Measurements from ENCODE around the gene MRPL39. TPM values are rescaled to one million over a fixed set of nuclear protein-coding genes. Genes with fewer than 3 reads are reported as not detected.
A peak's percentile ranks its signal among the peaks of the same experiment; 100 is the strongest.

The MRPL39 gene
- total and polyA plus RNA-seq, 9 of the 15 experiments (the other 6 are each of a cell fraction or from before 2014, with no cell fraction given) = 65.4 to 247 (median 105) TPM

- TF ChIP-seq, protein P1, sequence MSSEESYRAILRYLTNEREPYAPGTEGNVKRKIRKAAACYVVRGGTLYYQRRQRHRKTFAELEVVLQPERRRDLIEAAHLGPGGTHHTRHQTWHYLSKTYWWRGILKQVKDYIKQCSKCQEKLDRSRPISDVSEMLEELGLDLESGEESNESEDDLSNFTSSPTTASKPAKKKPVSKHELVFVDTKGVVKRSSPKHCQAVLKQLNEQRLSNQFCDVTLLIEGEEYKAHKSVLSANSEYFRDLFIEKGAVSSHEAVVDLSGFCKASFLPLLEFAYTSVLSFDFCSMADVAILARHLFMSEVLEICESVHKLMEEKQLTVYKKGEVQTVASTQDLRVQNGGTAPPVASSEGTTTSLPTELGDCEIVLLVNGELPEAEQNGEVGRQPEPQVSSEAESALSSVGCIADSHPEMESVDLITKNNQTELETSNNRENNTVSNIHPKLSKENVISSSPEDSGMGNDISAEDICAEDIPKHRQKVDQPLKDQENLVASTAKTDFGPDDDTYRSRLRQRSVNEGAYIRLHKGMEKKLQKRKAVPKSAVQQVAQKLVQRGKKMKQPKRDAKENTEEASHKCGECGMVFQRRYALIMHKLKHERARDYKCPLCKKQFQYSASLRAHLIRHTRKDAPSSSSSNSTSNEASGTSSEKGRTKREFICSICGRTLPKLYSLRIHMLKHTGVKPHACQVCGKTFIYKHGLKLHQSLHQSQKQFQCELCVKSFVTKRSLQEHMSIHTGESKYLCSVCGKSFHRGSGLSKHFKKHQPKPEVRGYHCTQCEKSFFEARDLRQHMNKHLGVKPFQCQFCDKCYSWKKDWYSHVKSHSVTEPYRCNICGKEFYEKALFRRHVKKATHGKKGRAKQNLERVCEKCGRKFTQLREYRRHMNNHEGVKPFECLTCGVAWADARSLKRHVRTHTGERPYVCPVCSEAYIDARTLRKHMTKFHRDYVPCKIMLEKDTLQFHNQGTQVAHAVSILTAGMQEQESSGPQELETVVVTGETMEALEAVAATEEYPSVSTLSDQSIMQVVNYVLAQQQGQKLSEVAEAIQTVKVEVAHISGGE (CRISPR knock-in tag; IDR thresholded peaks at IDR 0.05) = peak; percentile 95 to 99 (median 98)
- TF ChIP-seq HLTF (IDR thresholded peaks at IDR 0.05) (0 out of 2 replicates have a peak, but pooled peaks have one; percentile 70), THAP12 (CRISPR knock-in tag; IDR thresholded peaks at IDR 0.05) (peak; percentile 42; the same call in 1 of the 2 replicates), CBFB (CRISPR knock-in tag; IDR thresholded peaks at IDR 0.05) (no peak), NFRKB (IDR thresholded peaks at IDR 0.05; ENCODE audit: low read depth) (peak; percentile 93), ZBTB7A (IDR thresholded peaks at IDR 0.05; ENCODE audit: borderline replicate concordance, control insufficient read depth, low read depth, low read length) (peak; percentile 95), ZC3H11A (IDR thresholded peaks at IDR 0.05; ENCODE audit: low read depth, low read length) (peak; percentile 91), RBFOX2 (IDR thresholded peaks at IDR 0.05; ENCODE audit: low read depth, low read length) (peak; percentile 99), PRDM10 (IDR thresholded peaks at IDR 0.05; ENCODE audit: partially characterized antibody) (no peak), ZNF699 (CRISPR knock-in tag; IDR thresholded peaks at IDR 0.05; ENCODE audit: insufficient replicate concordance) (no peak), ZNF347 (CRISPR knock-in tag; IDR thresholded peaks at IDR 0.05; ENCODE audit: low read depth) (no peak)
- TF ChIP-seq, protein P2, sequence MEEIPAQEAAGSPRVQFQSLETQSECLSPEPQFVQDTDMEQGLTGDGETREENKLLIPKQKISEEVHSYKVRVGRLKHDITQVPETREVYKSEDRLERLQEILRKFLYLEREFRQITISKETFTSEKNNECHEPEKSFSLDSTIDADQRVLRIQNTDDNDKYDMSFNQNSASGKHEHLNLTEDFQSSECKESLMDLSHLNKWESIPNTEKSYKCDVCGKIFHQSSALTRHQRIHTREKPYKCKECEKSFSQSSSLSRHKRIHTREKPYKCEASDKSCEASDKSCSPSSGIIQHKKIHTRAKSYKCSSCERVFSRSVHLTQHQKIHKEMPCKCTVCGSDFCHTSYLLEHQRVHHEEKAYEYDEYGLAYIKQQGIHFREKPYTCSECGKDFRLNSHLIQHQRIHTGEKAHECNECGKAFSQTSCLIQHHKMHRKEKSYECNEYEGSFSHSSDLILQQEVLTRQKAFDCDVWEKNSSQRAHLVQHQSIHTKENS (CRISPR knock-in tag; IDR thresholded peaks at IDR 0.05) = no peak
- TF ChIP-seq, protein P3, sequence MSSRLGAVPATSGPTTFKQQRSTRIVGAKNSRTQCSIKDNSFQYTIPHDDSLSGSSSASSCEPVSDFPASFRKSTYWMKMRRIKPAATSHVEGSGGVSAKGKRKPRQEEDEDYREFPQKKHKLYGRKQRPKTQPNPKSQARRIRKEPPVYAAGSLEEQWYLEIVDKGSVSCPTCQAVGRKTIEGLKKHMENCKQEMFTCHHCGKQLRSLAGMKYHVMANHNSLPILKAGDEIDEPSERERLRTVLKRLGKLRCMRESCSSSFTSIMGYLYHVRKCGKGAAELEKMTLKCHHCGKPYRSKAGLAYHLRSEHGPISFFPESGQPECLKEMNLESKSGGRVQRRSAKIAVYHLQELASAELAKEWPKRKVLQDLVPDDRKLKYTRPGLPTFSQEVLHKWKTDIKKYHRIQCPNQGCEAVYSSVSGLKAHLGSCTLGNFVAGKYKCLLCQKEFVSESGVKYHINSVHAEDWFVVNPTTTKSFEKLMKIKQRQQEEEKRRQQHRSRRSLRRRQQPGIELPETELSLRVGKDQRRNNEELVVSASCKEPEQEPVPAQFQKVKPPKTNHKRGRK (tag; IDR thresholded peaks at IDR 0.05) = no peak
Observed at GRCh38 chr21:25607151-25608043, at the start of gene MRPL39 (continued).
